Activated T-cell treated with anti-CD3 and anti-CD28 coated beads for 1 hour (primary cell): ENCODE data around the gene MB.

ENCODE experiments used
- DNase-seq: peaks from one replicate; pipeline ENCODE4 v3.0.0-alpha.2; 2020; ENCODE audit warnings: low read depth

The MB gene

DNA sequence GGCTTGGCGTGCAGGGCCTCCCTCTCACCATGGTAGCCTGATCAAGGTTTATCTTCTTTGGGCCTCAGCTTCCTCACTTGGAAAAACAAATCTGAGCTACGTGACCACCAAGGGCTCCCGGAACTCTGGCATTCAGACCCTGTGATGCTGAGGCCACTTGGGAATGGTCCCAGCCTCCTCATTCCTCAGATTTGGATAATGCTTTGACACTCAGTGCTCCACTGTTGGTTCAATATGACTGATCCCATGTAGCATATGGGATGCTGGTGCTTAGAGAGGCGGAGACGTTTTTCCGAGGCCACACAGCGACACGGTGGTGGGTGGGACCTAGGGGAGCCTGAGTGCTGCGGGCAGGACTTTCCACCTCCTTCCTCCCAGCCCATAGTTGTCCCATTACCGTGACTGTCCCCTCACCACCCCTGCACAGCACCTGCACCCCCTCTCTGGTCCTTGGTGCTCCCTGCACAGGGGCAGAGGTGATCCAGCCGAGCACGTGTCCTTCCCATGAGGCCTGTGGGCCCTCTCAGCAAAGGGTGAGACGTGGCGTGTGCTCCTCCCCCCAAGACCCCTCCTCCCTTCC, 23.1 kb downstream of the MB start:
- no peak for DNase-seq

DNA sequence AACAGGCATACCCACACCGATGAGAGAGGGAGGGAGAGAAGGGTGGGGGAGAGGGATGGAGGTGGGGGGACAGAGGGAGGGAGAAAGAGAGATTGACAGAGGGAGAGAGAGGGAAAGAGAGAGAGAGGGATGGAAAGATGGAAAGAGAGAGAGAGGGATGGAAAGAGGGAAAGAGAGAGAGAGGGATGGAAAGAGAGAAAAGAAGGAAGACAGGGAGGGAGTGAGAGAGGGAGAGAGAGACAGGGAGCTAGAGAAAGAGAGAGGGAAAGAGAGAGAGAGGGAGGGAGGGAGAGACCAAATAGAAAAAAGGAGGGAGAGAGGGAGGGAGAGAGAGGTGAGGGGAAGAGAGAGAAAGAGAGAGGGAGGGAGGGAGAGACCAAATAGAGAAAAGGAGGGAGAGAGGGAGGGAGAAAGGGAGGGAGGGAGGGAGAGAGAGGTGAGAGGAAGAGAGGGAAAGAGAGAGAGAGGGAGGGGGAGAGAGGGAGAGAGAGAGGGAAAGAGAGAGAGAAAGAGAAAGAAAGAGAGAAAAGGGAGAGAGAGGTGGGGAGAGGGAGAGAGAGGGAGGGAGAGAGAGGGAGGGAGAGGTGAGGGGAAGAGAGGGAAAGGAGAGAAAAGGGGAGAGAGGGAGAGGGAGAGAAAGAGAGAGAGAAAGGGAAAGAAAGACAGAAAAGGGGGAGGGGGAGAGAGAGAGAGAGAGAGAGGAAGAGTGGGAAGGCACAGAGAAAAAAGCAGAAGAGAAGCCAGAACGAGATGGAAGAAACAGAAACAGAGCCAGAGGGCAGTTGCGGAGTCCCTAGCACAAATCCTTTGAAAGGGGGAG, 23.8 kb downstream of the MB start:
- no peak for DNase-seq

DNA sequence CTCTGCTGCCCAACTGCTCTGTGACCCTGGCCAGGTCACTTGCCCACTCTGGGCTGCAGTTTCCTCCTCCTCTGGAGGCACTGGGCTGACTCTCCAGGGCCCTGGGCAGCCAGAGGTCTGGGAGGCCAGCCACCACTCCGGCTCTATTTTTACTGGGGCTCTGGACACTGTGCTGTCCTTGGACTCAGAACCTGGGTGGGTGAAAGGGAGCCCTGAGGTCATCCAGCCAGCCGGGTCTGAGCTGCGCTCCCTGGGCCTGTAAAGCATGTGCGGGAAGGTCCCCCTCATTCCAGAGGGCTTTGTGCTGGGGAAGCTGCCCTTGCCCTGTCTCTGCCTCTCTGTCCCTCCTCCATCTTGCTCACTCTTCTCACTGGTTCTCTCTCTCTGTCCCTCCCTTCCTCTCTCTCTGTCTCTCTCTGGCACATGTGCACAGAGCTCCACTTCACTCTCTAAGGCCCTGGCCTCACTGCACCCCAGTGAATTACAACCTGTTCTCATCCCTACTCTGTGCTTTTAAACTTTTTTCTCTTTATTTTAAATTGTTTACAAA, 24.6 kb downstream of the MB start:
- DNase-seq = no peak

DNA sequence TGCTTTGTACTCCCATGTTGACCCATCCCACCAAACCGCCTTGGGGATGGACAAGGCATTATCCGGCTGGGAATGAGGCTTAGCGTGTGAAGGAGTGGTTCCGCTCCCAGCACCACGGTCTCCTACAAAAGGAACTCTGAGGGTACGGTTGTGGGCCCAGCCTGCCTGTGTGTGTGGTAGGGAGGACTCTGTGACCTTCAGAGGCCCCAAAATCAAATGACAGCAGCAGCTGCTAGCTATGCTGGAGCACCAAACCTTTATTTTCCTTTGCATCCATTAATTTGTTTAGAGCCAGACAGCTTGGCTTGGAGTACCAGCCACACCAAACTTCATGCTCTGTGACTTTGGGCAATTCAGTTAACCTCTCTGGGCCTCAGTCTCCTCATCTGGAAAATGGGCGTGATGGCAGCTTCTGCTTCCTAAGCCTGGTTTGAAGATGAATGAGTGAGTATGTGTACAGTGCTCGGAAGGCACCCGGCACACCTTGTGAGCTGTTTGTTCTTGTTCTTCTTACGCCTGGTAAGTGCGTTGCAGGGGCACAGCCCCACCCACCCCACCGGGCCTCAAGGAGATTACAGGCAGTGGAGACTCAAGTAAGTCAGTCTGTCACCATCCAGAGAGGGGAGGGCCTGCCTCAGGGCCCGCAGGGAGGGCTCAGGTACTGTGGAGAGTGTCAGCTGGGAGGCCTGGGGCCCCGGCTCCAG, 25.3 kb downstream of the MB start:
- no peak for DNase-seq

GRCh38 chr22:35590634-35591295, 26.4 kb downstream of the MB start:
- no peak for DNase-seq

GRCh38 chr22:35589756-35590093, 27.4 kb downstream of the MB start:
- no peak for DNase-seq

GRCh38 chr22:35589071-35589755, 27.9 kb downstream of the MB start:
- DNase-seq = no peak

- no peak for DNase-seq
Observed at GRCh38 chr22:35587896-35588295, 29.2 kb downstream of the MB start.

- DNase-seq = no peak
Observed at GRCh38 chr22:35587447-35587870, 29.7 kb downstream of the MB start.

DNA sequence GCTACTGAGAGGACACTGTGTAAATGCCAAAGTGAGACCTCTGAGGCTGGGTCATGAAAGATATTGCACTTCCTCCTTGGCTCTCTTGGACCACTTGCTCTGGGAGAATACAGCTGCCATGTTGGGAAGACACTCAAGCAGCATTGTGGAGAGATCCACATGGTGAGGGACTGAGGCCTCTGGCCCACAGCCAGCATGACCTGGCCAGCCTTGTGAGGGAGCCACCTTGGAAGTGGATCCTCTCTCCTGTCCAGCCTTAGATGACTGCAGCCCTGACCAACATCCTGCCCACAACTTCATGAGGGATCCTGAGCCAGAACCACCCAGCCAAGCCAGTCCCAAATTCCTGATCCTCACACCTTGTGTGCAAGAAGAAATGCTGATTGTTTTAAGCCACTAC, 30.4 kb downstream of the MB start:
- no peak for DNase-seq

- peak; percentile 35 for DNase-seq
Observed at GRCh38 chr22:35582861-35583670, 34.1 kb downstream of the MB start.

- no peak for DNase-seq
Observed at GRCh38 chr22:35582218-35582860, 34.8 kb downstream of the MB start.

- no peak for DNase-seq
Observed at GRCh38 chr22:35581023-35581413, 36.1 kb downstream of the MB start.

DNA sequence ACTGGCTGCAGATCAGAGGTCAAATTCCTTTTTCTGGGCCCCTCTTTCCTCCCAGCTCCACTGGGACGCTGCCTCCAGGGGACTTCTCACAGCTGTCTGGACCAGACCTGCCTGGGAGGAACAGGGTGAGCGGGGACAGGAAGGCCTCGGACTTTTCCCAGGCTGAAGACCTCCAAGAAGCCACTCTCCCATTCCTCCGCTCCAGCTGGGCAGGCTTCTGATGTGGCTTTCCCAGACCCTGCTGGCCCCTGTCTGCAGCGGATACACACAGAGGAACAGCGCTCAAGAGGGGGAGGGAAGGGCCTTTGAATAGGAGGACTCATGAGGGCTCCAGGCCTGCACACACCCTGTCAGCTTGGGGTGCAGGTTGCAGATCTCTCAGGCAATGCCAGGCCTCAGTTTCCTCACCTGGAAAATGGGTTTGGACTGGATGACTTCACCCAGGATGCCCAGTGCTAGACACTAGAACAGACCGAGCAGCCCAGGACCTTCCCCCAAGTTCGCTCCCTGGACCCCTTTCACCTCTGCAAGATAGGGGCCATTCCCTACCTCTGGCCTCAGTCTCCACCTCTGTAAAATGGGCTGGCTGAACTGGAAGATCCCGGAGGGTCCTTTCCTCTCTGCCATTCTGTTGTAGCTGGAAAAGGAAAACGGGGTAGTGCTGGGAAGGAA, 36.6 kb downstream of the MB start:
- no peak for DNase-seq

DNA sequence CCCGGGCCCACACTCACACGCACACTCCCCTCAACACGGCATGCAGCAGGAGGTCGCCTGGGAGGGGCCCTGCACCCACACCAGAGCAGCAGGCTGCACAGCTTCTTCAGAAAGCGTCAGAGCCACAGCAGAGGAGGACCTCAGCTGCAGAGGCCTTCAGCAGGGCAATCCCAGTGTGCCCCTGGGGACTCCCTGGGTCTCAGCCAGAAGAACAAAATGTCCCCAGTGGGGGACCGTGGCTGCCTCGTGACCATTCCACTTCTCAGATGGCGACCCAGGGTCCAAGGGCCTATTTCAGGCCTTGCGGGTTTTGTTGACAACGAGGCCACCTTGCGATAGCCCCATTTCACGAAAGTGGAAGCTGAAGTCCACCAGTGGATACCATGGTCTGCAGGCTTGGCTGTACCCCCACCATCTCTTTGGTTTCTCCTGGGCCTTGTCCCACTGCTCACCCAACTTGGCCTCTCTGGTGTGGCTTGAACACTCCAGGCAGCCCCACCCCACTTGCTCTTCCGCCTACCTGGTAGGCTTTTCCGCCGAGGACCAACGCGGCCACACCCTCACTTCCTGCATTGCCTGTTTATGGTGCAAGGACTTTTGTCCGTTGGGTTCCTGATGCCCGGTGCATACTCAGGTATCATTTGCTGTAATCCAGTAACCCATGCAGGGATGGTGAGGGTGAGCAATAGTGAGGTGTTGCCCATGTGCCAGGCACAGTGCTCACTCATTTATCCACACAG, 38.1 kb downstream of the MB start:
- DNase-seq = no peak

DNA sequence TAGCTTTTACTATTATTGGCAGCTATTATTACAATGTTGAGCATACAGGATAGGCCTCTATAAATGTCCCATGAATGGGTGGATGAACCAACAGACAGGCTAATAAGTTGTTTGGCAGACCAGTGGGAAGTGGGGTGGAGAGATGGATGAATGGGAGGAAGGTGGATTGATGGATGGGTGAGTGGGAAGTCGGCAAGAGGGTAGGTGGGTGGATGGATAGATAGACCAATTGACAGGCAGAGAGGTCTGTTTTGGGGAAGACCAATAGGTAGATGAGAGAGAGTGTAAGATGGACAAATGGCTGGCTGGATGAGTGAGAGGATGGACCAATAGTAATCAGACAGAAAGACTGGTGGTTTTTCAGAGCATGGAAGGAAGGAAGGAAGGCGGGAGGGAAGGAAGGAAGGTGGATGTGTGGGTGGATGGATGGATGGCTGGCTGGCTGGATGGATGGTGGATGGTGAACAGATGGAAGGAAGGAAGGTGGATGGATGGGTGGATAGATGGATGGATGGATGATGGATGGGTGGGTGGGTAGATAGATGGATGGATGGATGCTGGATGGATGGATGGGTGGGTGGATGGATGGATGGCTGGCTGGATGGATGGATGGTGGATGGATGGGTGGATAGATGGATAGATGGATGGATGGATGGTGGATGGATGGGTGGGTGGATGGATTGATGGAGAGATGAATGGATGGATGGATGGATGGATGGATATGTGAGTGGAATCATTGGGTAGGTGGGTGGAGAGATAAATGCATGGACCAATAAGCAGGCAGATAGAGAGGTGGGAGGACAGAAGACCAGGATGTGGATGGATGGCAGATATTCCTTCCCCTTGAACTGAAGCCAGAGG, 39.1 kb downstream of the MB start:
- no peak for DNase-seq

DNA sequence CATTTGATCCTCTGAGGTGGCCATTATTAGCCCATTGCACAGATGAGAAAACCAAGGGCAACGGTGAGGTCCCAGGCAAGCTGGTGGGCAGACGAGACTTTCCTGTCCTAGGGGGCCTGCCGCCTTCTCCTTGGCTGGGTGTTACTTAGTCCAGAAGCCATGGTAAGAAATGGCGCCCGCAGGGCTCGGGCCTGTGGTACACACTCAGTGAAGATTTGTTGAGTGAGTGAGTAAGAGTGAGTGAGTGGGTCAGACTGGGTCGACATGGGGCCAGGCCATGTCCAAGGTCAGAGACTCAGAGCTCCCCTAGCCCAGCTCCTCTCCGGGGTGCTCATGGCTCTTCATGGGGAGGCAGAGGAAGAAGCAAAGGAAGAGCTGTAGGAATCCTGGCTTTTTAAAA, 40.5 kb downstream of the MB start:
- no peak for DNase-seq

DNA sequence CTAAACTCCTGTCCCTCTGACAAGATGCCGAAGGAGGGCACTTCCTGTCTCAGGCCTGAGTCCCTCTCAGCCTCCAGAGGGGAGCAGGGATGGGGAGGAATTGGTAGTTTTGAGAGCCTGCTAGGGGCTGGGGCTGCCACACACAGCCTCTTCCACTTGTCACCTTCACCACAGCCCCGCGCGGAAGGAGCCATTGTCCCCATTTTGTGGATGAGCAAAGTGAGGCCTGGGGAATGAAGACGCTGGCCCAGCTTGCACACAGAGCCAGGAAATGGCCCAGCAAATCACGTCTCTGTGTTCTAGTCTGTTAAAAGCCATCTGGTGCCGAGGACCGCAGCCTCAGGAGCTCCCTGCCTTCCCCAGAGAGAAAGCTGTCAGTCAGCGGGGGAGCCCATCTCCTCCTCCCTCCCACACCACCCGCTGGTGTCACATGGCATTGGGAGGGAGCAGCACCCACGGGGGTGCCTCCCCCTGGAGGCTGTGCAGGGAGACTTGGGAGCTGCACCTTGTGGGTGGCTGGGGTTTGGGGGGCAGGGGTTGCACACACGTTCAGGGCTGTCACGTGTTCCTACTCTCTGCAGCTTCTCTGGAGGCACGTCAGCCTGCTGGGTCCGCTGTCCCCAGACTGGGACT, 41.9 kb downstream of the MB start:
- no peak for DNase-seq
